GM23338 (cell line): ENCODE data around the gene CITED4.

Experiments
- CTCF ChIP-seq, 2 experiments: fragments of 200-600 bp in 1 of 2; sonication (generic) in 1 of 2; conservative IDR thresholded peaks; 2 replicates each; pipeline versions ENCODE4 v1.5.1 to v1.6.1; 2016 to 2017; ENCODE audit warnings: antibody characterized with exemption in 2 of 2, low read depth in 2 of 2, mild to moderate bottlenecking in 2 of 2, moderate library complexity in 1 of 2
- ETS1 ChIP-seq: IDR thresholded peaks from 2 replicates; pipeline ENCODE4 v1.6.1; 2016; ENCODE audit warnings: antibody characterized with exemption
- EZH2 ChIP-seq: fragments of 200-600 bp; sonication (generic); IDR thresholded peaks from one replicate; pipeline ENCODE4 v1.8.0; 2017; ENCODE audit warnings: antibody characterized with exemption, mild to moderate bottlenecking, low read depth; ENCODE audit not compliant: unreplicated experiment
- JUNB ChIP-seq: IDR thresholded peaks from one replicate; pipeline ENCODE4 v1.6.1; 2016; ENCODE audit warnings: antibody characterized with exemption; ENCODE audit not compliant: unreplicated experiment
- POLR2AphosphoS5 ChIP-seq: IDR thresholded peaks from 2 replicates; pipeline ENCODE4 v1.6.1; 2016; ENCODE audit warnings: antibody characterized with exemption, low read depth
- REST ChIP-seq: IDR thresholded peaks from one replicate; pipeline ENCODE4 v1.6.1; 2018; ENCODE audit warnings: antibody characterized with exemption; ENCODE audit not compliant: unreplicated experiment

GRCh38 chr1:40903106-40903505, 40.9 kb upstream of the CITED4 start:
- TF ChIP-seq CTCF (conservative IDR thresholded peaks at IDR 0.05; ENCODE audit: low read depth in 2 of 2) (no peak), ETS1 (no peak), POLR2AphosphoS5 (no peak), EZH2 (no peak), JUNB (no peak), REST (no peak)
